NCI-H446 treated with DMSO at 0.1 percent for 48 hours (cell line): ENCODE measurements around the gene FLYWCH1.

Experiments
- DNase-seq: peaks from one replicate; lab custom pipeline; 2025; lab: John Stamatoyannopoulos, UW

The FLYWCH1 gene

GRCh38 chr16:2968738-2969544 lies 57.2 kb downstream of the FLYWCH1 start, which contains the start of gene PAQR4:
TSS of gene PAQR4 (plus strand) at chr16:2969348. CDS start at chr16:2969675, 327 bp downstream.
- peak; percentile 68 for DNase-seq

DNA sequence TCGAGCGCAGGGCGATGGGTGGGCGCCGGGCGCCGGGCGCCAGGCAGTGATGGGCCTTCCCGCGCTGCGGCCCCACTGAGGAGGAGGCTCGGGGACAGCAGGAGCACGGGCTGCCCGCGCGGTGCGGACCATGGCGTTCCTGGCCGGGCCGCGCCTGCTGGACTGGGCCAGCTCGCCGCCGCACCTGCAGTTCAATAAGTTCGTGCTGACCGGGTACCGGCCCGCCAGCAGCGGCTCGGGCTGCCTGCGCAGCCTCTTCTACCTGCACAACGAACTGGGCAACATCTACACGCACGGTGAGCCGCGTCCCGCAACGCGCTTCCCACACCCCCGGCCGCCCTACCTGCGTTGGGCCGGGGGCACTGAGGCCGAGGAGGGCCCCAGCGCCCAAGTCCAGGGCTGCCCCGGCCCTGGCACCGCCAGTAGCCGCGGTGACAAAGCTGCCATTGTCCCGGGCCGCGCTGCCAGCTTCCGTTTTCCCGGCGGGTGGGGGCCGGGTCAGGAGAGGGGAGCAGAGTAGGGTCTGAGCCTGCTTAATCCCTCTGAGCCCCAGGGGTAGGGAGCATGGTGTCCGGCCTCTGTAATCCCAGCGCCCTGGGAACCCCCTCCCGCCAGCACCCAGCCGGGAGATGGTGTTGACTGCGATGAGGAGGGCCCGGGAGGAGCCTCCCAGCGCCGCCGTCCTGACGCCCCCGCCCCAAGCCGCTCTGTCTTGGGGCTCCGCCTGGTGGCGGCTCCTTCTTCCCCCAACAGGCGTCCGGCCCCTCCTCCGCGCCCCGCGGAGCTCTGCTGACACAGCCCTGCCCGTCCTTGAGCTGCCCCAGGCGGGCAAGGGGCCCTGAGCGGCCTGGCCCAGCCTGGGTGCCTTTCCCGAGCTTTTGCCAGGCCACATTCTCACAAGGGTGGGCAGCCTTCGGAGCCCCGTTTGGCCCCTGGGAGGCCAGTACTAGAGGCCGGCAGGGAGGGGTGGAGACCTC lies 58.1 kb downstream of the FLYWCH1 start:
- DNase-seq, result peak; percentile 11

GRCh38 chr16:2970563-2970962 lies 58.8 kb downstream of the FLYWCH1 start:
- no peak for DNase-seq

DNA sequence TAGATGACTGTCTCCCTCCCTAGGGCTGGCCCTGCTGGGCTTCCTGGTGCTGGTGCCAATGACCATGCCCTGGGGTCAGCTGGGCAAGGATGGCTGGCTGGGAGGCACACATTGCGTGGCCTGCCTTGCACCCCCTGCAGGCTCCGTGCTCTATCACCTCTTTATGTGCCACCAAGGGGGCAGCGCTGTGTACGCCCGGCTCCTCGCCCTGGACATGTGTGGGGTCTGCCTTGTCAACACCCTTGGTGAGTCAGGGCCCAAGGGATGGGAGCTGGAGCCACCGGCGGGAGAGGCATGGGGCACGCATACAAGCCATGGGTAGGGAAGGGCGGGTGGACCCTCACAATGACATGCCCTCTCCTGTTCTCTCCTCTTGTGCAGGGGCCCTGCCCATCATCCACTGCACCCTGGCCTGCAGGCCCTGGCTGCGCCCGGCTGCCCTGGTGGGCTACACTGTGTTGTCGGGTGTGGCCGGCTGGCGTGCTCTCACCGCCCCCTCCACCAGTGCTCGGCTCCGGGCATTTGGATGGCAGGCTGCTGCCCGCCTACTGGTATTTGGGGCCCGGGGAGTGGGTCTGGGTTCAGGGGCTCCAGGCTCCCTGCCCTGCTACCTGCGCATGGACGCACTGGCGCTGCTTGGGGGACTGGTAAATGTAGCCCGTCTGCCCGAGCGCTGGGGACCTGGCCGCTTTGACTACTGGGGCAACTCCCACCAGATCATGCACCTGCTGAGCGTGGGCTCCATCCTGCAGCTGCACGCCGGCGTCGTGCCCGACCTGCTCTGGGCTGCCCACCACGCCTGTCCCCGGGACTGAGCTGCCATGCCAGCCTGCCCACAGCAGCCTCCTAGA lies 59.6 kb downstream of the FLYWCH1 start:
- no peak for DNase-seq

- DNase-seq, result no peak
Observed at GRCh38 chr16:2971985-2972784, 60.5 kb downstream of the FLYWCH1 start.

- DNase-seq, result peak; percentile 22
Observed at GRCh38 chr16:2973093-2973492, 61.4 kb downstream of the FLYWCH1 start.

DNA sequence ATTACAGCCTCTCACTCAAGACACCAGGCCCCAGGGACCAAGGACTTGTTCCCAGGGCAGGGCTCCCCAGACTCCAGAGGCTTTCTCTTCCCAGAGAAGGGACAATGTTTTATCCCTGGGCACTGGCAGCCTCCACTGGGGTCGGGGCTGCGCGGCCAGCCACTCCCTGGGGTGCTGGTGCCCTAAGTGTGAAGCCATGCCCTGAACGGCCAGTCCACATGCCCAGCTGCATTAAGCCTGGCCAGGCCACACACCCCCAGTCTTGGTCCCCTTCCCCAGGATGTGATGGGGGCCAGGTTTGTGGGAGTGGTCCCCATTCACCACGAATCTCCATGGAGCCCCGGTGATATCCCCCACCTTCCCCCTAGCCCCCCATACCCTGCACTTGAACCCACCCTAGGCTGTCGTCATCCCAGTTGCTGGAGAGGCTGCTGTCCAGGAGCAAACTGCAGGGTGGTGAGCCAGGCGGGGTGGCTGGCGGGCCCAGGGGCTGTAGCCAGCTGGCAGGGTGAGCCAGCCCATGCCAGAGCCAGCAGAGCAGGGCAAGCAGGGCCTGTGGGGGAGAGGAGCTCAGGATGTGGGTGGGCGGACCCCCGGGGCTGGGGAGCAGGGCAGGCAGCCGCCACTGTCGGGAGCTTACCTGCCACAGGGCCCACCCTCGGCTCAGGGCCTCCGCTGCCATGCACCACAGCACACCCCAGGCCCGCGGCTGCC lies 62.0 kb downstream of the FLYWCH1 start:
- DNase-seq, result no peak

DNA sequence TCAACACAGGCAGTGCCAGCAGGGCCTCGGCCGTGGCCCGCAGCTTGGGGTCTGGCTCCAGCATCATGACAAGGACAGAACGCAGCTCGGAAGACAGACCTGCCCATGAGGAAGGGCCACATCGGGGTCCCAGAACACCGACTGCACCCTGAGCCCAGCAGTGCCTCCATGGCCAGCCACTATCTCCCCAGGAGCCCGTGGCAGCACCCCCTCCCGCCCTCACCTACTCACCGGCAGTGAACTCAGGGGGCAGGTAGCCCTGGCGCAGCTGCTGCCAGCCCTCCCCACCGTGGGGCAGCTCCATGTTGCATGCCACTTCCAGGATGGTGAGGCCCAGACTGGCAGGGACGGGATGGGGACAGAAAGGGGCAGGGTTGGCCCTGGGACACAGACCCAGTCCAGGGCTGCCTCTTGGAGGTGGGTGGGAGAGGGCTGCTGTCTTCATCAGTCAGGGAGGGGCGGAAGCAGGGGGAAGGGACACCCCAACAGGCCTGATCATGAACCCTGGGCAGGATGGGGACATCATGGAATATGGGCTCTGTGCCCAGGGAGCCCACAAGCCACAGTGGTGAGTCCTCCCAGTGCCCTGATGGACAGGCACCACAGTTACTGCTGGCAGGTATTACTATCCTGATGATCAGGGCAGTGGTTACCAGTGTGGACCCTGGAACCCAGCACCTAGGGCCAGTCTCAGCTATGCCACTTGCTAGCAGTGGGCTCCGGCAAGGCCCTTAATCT lies 62.8 kb downstream of the FLYWCH1 start:
- DNase-seq, result no peak

DNA sequence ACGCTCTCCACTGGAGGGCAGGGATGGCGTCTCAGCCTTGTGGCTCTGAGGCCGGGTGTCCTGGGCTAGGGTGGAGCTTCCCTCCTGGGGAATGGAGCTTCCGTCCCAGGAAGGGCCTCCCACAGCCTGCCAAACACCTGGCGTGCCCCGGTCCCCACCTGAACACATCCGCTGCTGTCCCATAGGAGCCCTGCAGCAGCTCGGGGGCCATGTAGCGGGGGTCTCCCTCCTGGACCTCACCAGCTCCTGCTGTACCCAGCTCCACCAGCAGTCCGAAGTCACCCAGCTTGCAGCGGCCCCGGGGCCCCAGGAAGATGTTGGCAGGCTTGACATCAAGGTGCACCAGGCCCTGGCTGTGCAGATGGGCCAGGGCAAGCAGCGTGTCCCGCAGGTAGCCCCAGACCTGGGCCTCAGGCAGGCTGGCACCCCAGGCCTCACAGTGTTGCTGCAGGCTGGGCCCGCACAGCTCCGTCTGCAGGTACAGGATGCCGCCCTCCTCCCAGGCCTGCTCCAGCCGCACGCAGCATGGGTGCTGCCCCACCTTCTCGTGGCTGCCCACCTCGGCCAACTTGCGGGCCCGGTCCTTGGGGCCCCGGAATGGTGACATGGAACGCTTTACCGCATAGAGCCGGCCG lies 63.5 kb downstream of the FLYWCH1 start:
- no peak for DNase-seq

GRCh38 chr16:2976201-2976600 lies 64.5 kb downstream of the FLYWCH1 start:
- no peak for DNase-seq

GRCh38 chr16:2976673-2977072 lies 64.9 kb downstream of the FLYWCH1 start:
- DNase-seq, result no peak

DNA sequence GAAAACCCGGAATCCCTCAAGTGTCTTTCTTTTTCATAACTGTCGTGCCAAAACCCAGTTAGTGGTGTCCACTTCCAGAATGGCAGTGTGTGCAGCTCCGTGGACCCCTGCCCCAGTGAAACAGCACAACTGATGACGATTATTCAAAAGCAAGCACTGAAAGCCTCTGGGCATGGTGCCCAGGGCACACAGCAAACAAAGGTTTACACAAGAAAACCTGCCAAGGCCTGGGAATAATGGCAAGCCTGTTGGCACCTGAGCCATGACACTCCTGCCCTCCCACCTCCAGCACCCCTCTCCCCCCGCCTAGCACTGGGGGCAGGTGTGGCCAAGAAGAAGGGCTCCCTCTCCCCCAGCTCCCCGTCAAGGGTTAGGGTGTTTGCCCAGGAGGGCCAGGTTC lies 65.7 kb downstream of the FLYWCH1 start:
- DNase-seq, result peak; percentile 32

- no peak for DNase-seq
Observed at GRCh38 chr16:2979669-2980226, 68.0 kb downstream of the FLYWCH1 start.

DNA sequence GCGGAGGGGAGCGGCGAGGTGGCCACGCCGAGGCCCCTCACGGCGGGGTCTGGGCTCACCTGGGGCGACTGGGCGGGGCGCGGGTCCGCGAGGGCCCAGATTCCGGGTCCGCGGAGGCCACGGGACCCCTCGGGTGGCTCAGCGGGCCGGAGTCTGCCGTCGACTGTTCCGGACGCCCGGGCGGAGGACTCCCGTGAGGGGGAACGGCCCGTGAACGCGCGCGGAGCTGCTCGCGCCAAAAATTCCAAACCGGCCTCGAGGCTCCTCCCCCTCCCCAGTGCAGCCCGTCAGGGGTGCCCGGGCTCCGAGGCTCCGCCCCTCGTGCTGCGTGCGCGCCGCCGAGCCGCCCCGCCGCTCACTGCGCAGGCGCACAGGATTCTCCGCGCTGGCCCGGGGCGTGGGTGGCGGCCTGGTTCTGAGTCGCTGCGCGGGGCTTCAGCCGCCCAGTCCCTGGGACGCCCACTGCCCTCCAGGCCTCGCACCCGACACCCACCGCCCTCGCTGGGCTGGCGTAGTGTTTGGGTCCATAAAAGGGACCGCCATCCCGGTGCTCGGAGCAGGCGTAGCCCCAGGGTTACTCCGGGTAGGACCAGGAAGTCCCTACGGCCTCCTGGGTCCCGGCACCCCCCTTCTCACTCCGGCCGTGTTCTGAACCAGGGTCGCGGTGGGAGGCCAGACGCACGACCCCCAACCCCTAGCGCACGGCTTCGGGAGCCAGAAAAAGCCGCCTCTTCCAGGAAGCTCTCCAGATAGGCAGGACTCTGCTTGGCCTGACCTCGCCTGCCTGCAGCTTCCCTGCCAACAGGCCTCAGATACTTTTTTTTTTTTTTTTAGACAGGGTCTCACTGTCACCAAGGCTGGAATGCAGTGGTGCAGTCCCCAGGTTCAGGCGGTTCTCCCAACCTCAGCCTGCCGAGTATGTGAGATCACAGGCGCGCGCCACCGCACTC lies 68.8 kb downstream of the FLYWCH1 start, which contains the start of gene PKMYT1:
TSS of gene PKMYT1 (minus strand) at position 220 of the 950 bp plus-strand sequence. CDS start 789 bp downstream, outside the sequence.
- peak; percentile 51 for DNase-seq

DNA sequence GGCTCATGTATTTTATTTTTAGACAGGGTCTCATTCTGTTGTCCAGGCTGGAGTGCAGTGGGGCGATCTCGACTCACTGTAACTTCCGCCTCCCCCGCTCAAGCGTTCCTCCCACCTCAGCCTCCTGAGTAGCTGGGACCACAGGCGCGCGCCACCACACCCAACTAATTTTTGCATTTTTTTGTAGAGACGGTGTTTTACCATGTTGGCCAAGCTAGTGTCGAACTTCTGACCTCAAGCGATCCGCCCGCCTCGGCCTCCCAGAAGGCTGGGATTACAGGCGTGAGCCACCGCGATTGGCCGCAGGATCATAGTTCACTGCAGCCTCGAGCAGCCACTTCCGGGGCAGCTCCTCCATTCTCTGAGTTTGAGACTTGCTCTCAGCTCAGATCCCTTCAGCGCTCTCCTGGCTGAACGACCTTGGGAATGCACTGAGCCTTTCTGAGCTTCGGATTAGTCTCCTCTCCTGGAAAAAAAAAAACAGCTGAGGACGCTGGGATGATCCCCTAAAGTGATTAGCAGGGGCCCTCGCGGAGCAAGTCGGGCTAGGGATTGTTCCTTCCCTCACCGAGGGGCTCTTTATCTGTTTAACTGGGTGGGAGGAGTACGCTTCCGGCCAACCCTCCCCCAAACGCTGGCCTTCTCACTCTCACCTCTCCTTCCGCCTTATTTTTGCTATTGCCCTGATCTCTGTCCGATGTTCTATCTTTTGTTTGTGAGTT lies 69.6 kb downstream of the FLYWCH1 start:
- DNase-seq, result no peak

DNA sequence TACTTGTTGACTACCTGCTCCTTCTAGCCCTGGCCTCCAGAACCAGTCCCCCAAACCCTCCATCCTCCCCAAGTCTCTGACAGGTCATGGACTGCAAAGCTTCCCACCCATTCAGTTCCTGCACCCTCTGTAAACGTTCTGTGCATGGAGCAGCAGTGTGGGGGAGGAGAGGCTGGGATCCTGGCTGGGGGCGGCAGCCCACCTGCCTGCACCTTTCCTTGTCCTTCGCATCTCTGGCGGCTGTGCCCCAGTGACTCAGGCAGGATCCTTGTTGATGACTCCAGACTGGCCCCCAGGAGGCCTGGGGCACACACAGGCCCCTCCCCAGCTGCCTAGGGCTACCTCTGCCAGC lies 70.1 kb downstream of the FLYWCH1 start:
- DNase-seq, result no peak

- no peak for DNase-seq
Observed at GRCh38 chr16:2982402-2982801, 70.7 kb downstream of the FLYWCH1 start.
